GM12865 (cell line): ENCODE data around the gene ACOX2.

Experiments
- DNase-seq: peaks from one replicate; pipeline ENCODE4 v3.0.0; 2010; ENCODE audit warnings: low read depth
- H3K4me3 ChIP-seq: 2 replicates; pipeline ENCODE4 v1.5.1; 2011; ENCODE audit warnings: mild to moderate bottlenecking, low read depth, low read length, control low read depth
- TF ChIP-seq, protein P1 (sequence below): IDR thresholded peaks from 2 replicates; pipeline ENCODE4 v1.5.1; 2011; ENCODE audit warnings: low read length, control low read depth, low read depth, inconsistent platforms; ENCODE audit not compliant: insufficient read depth; ENCODE audit errors: missing control alignments

Gene ACOX2

DNA sequence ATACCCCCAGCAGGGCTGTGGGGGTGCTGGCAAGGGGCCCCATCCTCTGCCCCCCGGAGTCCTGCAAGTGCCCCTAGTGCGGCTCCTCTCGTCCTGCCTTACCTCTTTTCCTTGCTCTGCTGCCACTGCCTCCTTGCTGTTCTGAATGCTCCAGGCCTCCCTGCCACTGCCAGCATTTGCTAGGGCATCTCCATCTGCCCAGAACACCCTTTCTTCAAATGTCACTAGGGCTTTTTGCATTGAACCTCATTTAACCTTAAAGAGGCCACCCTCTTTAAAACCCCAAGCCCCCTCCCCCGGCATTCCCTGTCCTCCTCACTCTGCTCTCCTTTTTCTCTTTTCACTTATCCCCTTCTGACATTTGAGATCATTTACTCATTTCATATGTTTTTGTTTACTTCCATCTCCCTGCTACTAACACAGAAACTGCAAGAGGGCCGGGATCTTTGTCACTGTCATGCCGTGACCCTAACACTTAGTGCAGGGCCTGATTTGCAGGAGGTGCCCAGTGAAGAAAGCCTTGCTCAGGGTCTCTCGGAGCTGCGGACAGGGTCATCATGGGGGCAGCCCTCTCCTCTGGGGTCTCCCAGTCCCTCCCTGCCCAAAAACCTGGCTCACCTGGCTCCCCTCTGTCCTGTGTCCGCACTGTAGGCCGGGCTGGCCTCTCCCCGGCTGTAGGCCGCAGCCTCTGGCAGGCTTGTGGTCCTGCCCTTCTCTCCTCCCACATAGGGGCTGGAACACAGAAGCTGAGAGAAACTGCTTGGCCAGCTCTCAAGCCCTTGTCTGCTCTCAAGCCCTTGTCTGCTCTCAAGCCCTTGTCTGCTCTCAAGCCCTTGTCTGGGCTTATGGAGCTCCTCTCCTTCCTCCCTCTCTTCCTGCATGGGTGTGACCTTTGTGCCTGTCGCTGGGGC lies at the start of gene ACOX2:
ACOX2 (minus strand) TSS at position 690 of the 911 bp plus-strand sequence. CDS start 2,084 bp downstream, outside the sequence.
- TF ChIP-seq, protein P1, sequence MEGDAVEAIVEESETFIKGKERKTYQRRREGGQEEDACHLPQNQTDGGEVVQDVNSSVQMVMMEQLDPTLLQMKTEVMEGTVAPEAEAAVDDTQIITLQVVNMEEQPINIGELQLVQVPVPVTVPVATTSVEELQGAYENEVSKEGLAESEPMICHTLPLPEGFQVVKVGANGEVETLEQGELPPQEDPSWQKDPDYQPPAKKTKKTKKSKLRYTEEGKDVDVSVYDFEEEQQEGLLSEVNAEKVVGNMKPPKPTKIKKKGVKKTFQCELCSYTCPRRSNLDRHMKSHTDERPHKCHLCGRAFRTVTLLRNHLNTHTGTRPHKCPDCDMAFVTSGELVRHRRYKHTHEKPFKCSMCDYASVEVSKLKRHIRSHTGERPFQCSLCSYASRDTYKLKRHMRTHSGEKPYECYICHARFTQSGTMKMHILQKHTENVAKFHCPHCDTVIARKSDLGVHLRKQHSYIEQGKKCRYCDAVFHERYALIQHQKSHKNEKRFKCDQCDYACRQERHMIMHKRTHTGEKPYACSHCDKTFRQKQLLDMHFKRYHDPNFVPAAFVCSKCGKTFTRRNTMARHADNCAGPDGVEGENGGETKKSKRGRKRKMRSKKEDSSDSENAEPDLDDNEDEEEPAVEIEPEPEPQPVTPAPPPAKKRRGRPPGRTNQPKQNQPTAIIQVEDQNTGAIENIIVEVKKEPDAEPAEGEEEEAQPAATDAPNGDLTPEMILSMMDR = no peak
- no peak for DNase-seq
- H3K4me3 ChIP-seq = no peak within 1 kb of the TSS

DNA sequence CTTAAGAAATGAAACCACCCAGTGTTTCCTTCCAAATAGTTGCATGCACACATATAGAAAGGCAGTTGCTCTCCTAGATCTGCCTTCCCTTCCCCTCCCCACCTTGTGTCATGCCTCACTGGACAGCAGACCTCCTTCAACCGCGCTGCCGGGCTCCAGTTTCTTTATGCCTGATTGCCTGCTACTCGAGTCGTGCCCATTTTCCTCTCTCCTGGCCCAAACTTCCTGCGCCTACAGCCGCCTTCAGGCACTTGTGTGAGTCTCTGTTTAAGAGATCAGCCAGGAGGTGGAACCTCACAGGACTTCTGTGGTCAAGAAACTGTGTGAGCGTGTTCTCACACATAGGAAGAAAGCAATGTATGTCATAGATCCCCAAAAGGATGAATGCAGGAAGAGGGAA lies 49.0 kb upstream of the ACOX2 start:
- DNase-seq = peak; percentile 25
- H3K4me3 ChIP-seq = no peak overlapping the region
- TF ChIP-seq, protein P1 = no peak

DNA sequence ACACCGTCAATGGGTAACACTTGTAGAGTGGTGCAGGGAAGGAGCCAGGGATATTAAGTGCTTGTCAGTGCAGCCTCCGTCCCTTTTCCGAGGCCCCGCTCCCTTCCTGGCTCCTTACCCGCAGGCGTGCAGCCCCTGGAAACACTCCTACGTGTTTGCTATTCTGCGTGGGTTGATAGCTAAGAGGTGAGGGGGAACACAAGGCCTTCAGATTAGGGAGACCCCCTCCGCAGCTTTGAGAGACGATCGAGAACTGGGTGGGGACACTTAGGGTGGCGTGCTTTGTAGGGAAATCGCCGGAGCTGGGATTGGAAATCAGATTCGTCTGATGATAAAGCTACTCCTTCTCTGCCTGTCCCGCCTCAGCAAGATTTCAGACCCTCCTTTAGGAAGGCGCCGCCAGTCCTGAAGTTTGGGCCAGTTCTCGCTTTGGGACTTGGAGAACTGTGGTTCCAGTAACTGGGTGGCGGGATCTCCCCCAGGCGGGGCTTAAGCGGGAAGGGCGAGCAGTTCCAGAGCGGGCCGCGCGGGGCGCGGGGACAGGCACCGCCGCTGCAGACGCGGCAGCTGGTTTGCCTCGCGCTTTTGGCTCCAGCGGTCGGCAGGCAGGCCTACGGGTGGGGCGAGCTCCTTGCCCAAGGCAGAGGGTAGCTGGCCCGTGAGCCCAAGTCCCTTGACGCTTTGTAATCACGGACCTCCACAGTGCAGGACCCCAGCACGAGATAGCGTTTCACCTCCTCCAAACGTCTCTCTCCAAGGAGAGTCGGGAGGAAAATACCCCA lies 48.2 kb upstream of the ACOX2 start:
- DNase-seq = peak; percentile 61
- TF ChIP-seq, protein P1 = peak; percentile 67

DNA sequence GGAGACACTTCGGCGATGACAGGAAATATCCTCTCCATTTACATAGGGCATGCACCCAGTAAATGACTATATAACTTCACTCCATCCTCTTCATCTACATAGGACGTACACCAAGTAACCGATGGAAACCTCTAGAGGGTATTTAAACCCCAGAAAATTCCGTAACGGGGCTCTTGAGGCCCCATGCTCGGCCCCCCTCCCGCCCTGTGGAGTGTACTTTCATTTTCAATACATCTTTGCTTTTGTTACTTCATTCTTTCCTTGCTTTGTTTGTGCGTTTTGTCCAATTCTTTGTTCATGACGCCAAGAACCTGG lies 47.7 kb upstream of the ACOX2 start:
- TF ChIP-seq, protein P1 = no peak
- H3K4me3 ChIP-seq = peak overlapping the region; percentile 47
- no peak for DNase-seq

More for the DNA sequence above, 48.2 kb upstream of the ACOX2 start:
- peak overlapping the region; percentile 47 for H3K4me3 ChIP-seq

DNA sequence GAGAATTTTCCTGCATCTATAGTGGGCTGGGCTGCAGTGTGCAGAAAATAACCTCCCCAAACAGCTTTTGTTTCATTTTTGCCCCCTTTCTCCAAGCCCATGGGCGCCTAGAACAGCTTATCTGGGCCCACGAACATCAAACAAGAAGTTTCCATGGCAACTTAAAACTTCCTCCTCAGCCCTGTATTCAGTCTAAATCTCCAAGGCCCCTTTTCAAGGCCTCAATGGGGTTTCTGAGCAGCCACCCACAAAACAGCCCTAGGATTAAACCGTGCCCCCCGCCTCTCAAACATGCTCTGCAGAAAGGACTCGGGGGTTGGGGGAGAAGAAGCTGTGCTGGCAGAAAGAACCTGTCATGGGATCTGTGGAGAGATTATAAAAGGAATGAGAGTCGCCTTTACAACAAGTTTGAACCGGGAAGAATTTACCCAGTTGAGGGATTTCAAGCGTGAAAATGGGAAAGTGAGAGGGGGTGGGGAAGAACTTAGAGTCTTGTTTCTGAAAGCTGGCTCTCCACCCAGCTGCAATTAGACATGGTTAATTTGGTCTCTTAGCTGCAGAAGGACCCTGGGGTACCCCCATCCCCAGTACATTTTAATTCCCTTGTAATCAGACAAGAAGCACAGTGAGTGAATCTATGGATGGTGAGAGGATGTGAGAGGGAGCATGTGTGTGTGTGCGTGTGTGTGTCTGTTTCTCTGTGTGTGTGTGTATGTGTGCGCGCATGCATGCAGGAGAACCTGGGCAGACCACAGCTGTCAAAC lies 44.5 kb upstream of the ACOX2 start:
- TF ChIP-seq, protein P1 = no peak
- H3K4me3 ChIP-seq = no peak overlapping the region
- peak; percentile 14 for DNase-seq

DNA sequence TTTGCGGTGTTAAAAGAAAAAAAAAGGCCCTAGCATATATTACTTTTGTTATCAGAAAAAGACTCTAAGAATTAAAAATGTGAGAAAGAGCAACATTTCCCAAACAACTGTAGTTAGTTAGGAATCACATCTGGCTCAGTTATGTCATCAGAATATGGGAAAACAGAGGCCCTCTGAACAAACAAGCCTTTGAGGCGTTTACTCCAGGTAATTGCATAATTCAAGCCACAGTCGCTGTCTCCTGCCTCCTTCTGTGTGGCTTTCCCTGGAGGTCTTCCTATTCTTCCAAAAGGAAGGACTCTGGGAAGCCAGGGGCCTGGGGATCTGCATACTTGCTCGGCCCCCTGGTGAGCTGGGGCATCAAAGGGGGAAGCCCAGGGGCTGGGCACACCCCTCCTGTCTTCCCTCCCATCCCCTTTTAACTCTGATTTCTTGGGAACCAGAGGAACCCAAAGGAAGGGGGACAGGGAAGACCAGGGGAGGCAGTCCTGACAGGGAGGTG lies 43.9 kb upstream of the ACOX2 start:
- H3K4me3 ChIP-seq = no peak overlapping the region
- TF ChIP-seq, protein P1 = no peak
- no peak for DNase-seq
